ENCODE measurements around the gene CSMD2.

GRCh38 chr1:33742663-33743062, 422.4 kb downstream of the CSMD2 start:
- TF ChIP-seq CTCF (conservative IDR thresholded peaks at IDR 0.05; ENCODE audit: low read length) (no peak), EZH2phosphoT487 (IDR thresholded peaks at IDR 0.05; ENCODE audit: borderline replicate concordance, low read depth, low read length) (no peak)
